Upper lobe of left lung (tissue), 6 donors: Measurements from ENCODE around the gene EGFR. TPM values are rescaled to one million over a fixed set of nuclear protein-coding genes. Genes with fewer than 3 reads are reported as not detected.
A peak's percentile ranks its signal among the peaks of the same experiment; 100 is the strongest.

ENCODE experiments used
- ATAC-seq, 2 donors: fragments of 200-7000 bp; cut with Tn5 transposase; one replicate each; pipeline ENCODE4 v1.9.1; 2022; ENCODE audit warnings: mild to moderate bottlenecking in 2 of 2, moderate library complexity in 2 of 2; ENCODE audit not compliant: low FRiP score in 2 of 2
- DNase-seq, 2 donors: peaks; one replicate each; pipeline ENCODE4 v3.0.0-alpha.2; 2019 to 2020
- H3K27ac ChIP-seq, 4 donors: fragments of 200-600 bp; sonication (generic); one replicate each; pipeline ENCODE4 v1.5.1; 2016 to 2019
- H3K27me3 ChIP-seq, 4 donors: fragments of 200-600 bp; sonication (generic); one replicate each; pipeline ENCODE4 v1.5.1; 2017 to 2019
- H3K36me3 ChIP-seq, 4 donors: fragments of 200-600 bp; sonication (generic); one replicate each; pipeline ENCODE4 v1.5.1; 2016 to 2019
- H3K4me1 ChIP-seq, 4 donors: fragments of 200-600 bp; sonication (generic); one replicate each; pipeline ENCODE4 v1.5.1; 2018 to 2019
- H3K4me3 ChIP-seq, 4 donors: fragments of 200-600 bp; sonication (generic); one replicate each; pipeline ENCODE4 v1.5.1; 2017 to 2019; ENCODE audit warnings: mild to moderate bottlenecking in 2 of 4, moderate library complexity in 1 of 4
- H3K9me3 ChIP-seq, 4 donors: fragments of 200-600 bp; sonication (generic); one replicate each; pipeline ENCODE4 v1.5.1; 2018 to 2019
- EP300 ChIP-seq, 4 donors: sonication (generic); formaldehyde crosslinking; IDR thresholded peaks; one replicate each; pipeline ENCODE4 v1.5.1; 2017; ENCODE audit warnings: antibody characterized with exemption in 4 of 4, control low read depth in 2 of 4
- POLR2A ChIP-seq, 4 donors: fragments of 450-650 bp; IDR thresholded peaks; one replicate each; pipeline ENCODE4 v1.5.1; 2016 to 2017; ENCODE audit warnings: antibody characterized with exemption in 4 of 4, mild to moderate bottlenecking in 2 of 4
- POLR2AphosphoS5 ChIP-seq, 2 donors: sonication (generic); formaldehyde crosslinking; IDR thresholded peaks; one replicate each; pipeline ENCODE4 v1.5.1; 2017; ENCODE audit warnings: antibody characterized with exemption in 2 of 2
- WGBS, 2 donors: methylation state at CpG; one replicate each; pipeline ENCODE4 v1.1.5; 2017 to 2018; 5-methylcytosine and 5-hydroxymethylcytosine counted together
- total RNA-seq, 6 donors: library from RNA; depleted of rRNA in 4 of 6; stranded (reverse); fragments of >200 nt in 4 of 6; gene quantifications; one replicate each; pipeline versions ENCODE4 v1.1.0 to v1.2.1, GENCODE V29; 2016 to 2021
- TF ChIP-seq, protein P1 (sequence below), 6 experiments: fragments of 450-650 bp in 4 of 6; fragments of 200-600 bp in 2 of 6; sonication (generic) in 2 of 6; IDR thresholded peaks; one replicate each; pipeline ENCODE4 v1.5.1; 2016 to 2019; ENCODE audit warnings: antibody characterized with exemption in 6 of 6
- donor health status: DM: no; HTN: no; CAD: no; lungs with moderate emphysema.
- donor health status: DM: no; HTN: yes; CAD: no; lungs with severe emphysema.

The EGFR gene
- total RNA-seq, 6 donors from 2014 or later, result 58.7 to 110 (median 93.2) TPM

DNA sequence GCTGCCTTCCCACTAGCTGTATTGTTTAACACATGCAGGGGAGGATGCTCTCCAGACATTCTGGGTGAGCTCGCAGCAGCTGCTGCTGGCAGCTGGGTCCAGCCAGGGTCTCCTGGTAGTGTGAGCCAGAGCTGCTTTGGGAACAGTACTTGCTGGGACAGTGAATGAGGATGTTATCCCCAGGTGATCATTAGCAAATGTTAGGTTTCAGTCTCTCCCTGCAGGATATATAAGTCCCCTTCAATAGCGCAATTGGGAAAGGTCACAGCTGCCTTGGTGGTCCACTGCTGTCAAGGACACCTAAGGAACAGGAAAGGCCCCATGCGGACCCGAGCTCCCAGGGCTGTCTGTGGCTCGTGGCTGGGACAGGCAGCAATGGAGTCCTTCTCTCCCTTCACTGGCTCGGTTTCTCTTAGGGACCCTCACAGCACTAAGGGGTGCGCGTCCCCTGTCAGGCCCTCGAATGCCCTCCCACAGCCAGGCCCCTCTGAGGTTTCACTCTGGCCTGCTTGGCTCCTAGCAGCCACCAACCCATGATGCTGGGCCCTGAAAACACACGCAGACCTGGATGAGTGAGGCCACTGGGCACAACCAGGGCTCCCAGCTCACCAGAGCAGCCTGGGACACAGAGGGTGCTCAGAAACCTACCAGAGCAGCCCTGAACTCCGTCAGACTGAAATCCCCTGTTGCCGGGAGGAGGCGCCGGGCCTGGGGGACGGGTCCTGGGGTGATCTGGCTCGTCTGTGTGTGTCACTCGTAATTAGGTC is 173.3 kb downstream of the EGFR start:
- Histone ChIP-seq H3K27ac (peak overlapping the region; percentile 49 to 84 (median 70)), H3K9me3 (no peaks in the 10 kb centered on the region), H3K27me3 (no peaks in the 10 kb centered on the region), H3K4me1 (peaks cover 35 to 56% (median 42%) of the 10 kb centered on the region in 4 donors), H3K36me3 (peaks cover 0 to 24% (median 3%) of the 10 kb centered on the region in 4 donors), H3K4me3 (no peak overlapping the region)
- DNase-seq (peak in 1 of 2 donors; percentile 50), ATAC-seq (no peak)
- no peak for TF ChIP-seq POLR2AphosphoS5 (IDR thresholded peaks at IDR 0.05)
- TF ChIP-seq EP300 (IDR thresholded peaks at IDR 0.05), result no peak
- WGBS, 2 donors, result 64 to 77% methylated on average over 13 to 14 of the region's 17 CpGs

GRCh38 chr7:55192723-55193122 is 173.9 kb downstream of the EGFR start:
- ATAC-seq (no peak), DNase-seq (no peak)
- WGBS, 2 donors, result 41 to 54% methylated on average over 7 of the region's 7 CpGs
- Histone ChIP-seq H3K27ac (peak overlapping the region; percentile 49 to 84 (median 70)), H3K27me3 (no peaks in the 10 kb centered on the region), H3K9me3 (no peaks in the 10 kb centered on the region), H3K4me3 (no peak overlapping the region), H3K4me1 (peaks cover 34 to 51% (median 37%) of the 10 kb centered on the region in 4 donors), H3K36me3 (peaks cover 0 to 18% (median 3%) of the 10 kb centered on the region in 4 donors)
- TF ChIP-seq EP300 (IDR thresholded peaks at IDR 0.05) (no peak), POLR2AphosphoS5 (IDR thresholded peaks at IDR 0.05) (peak in 1 of 2 donors; percentile 18), POLR2A (IDR thresholded peaks at IDR 0.05) (no peak)
- TF ChIP-seq, protein P1, sequence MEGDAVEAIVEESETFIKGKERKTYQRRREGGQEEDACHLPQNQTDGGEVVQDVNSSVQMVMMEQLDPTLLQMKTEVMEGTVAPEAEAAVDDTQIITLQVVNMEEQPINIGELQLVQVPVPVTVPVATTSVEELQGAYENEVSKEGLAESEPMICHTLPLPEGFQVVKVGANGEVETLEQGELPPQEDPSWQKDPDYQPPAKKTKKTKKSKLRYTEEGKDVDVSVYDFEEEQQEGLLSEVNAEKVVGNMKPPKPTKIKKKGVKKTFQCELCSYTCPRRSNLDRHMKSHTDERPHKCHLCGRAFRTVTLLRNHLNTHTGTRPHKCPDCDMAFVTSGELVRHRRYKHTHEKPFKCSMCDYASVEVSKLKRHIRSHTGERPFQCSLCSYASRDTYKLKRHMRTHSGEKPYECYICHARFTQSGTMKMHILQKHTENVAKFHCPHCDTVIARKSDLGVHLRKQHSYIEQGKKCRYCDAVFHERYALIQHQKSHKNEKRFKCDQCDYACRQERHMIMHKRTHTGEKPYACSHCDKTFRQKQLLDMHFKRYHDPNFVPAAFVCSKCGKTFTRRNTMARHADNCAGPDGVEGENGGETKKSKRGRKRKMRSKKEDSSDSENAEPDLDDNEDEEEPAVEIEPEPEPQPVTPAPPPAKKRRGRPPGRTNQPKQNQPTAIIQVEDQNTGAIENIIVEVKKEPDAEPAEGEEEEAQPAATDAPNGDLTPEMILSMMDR (IDR thresholded peaks at IDR 0.05), result no peak

- no peak for TF ChIP-seq POLR2AphosphoS5 (IDR thresholded peaks at IDR 0.05)
- TF ChIP-seq POLR2A (IDR thresholded peaks at IDR 0.05), result no peak
- TF ChIP-seq EP300 (IDR thresholded peaks at IDR 0.05), result no peak
- TF ChIP-seq, protein P1 (IDR thresholded peaks at IDR 0.05), result no peak
- 70 to 77% methylated on average over 9 of the region's 9 CpGs for WGBS, 2 donors
- peaks cover 0 to 18% (median 3%) of the 10 kb centered on the region in 4 donors for H3K36me3 ChIP-seq
- ATAC-seq, result no peak
- no peak overlapping the region for H3K4me3 ChIP-seq
- H3K4me1 ChIP-seq, result peaks cover 29 to 50% (median 32%) of the 10 kb centered on the region in 4 donors
- DNase-seq, result no peak
- H3K9me3 ChIP-seq, result no peaks in the 10 kb centered on the region
- H3K27me3 ChIP-seq, result no peaks in the 10 kb centered on the region
- H3K27ac ChIP-seq, result peak overlapping the region; percentile 27 to 84 (median 62)
Measured at GRCh38 chr7:55193245-55193644, 174.4 kb downstream of the EGFR start.

DNA sequence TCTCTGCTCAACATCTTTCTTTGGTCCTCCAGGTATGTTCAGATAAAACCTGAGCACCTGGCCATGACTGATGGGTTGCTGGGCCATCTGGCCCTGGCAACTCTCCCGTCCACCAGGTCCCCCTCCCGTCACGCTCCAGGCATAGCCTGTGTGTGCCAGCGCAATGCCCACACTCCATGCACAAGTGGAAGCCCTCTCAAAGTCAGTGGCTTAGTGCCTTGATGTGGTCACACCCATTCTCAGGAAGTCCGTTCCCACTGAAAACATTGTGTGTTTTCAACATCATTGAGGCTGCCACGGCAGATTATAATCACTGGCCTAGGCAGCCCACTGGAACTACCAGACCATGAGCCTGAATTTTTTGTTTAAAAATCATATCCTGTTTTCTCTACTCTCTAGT is 175.7 kb downstream of the EGFR start:
- peak in 1 of 2 donors; percentile 76 for TF ChIP-seq POLR2AphosphoS5 (IDR thresholded peaks at IDR 0.05)
- TF ChIP-seq, protein P1 (IDR thresholded peaks at IDR 0.05), result no peak
- no peak for TF ChIP-seq POLR2A (IDR thresholded peaks at IDR 0.05)
- peak in 1 of 4 donors; percentile 73 for TF ChIP-seq EP300 (IDR thresholded peaks at IDR 0.05)
- WGBS, 2 donors, result 51 to 56% methylated on average over 6 of the region's 6 CpGs

GRCh38 chr7:55198634-55199392 is 180.0 kb downstream of the EGFR start:
- no peak for ATAC-seq
- H3K4me1 ChIP-seq, result peaks cover 0 to 13% (median 8%) of the 10 kb centered on the region in 4 donors
- H3K27ac ChIP-seq, result no peak overlapping the region
- H3K36me3 ChIP-seq, result peaks cover 26 to 59% (median 39%) of the 10 kb centered on the region in 4 donors
- H3K9me3 ChIP-seq, result no peaks in the 10 kb centered on the region
- DNase-seq, result no peak
- H3K27me3 ChIP-seq, result no peaks in the 10 kb centered on the region
- no peak overlapping the region for H3K4me3 ChIP-seq
- no peak for TF ChIP-seq EP300 (IDR thresholded peaks at IDR 0.05)
- no peak for TF ChIP-seq POLR2AphosphoS5 (IDR thresholded peaks at IDR 0.05)
- TF ChIP-seq, protein P1 (IDR thresholded peaks at IDR 0.05), result no peak
- no peak for TF ChIP-seq POLR2A (IDR thresholded peaks at IDR 0.05)
- 88 to 89% methylated on average over 8 of the region's 8 CpGs for WGBS, 2 donors

More for the DNA sequence above, 175.7 kb downstream of the EGFR start:
- no peak overlapping the region for H3K4me3 ChIP-seq
- H3K27ac ChIP-seq, result peak overlapping the region in 3 of 4 donors; percentile 7 to 84 (median 52)
- H3K27me3 ChIP-seq, result no peaks in the 10 kb centered on the region
- DNase-seq (peak in 1 of 2 donors; percentile 66), ATAC-seq (peak; percentile 35 to 80)
- no peaks in the 10 kb centered on the region for H3K9me3 ChIP-seq
- peaks cover 6 to 29% (median 10%) of the 10 kb centered on the region in 4 donors for H3K36me3 ChIP-seq
- peaks cover 17 to 39% (median 25%) of the 10 kb centered on the region in 4 donors for H3K4me1 ChIP-seq
